IMR-90 (cell line): ENCODE data around the gene ACOXL. TPM values are rescaled to one million over a fixed set of nuclear protein-coding genes. Genes with fewer than 3 reads are reported as not detected.

Experiments
- ATAC-seq: fragments of 200-7000 bp; cut with Tn5 transposase; 2 replicates; pipeline ENCODE4 v1.9.1; 2020; ENCODE audit warnings: low read depth, mild to moderate bottlenecking, moderate library complexity
- BruUV-seq: library from RNA; stranded (reverse); fragments of 400-500 nt; replicated peaks from 2 replicates; lab custom pipeline; 2021; lab: Mats Ljungman, UMichigan
- CTCF ChIA-PET: fragments of 300-600 bp; formaldehyde crosslinking; extraction: SDS; loops from one replicate; lab custom pipeline; 2021; ENCODE audit warnings: antibody characterized with exemption; lab: Yijun Ruan, JAX
- POLR2A ChIA-PET: fragments of 300-600 bp; sonication (Branson Sonifier 250); formaldehyde crosslinking; loops from one replicate; lab custom pipeline; 2022; ENCODE audit warnings: antibody characterized with exemption; ENCODE audit not compliant: unreplicated experiment; lab: Charles Lee
- DNase-seq: peaks from one replicate; pipeline ENCODE4 v3.0.0; 2013
- H2AFZ ChIP-seq: replicated peaks from 2 replicates; pipeline ENCODE3; 2013; ENCODE audit warnings: low read length, mild to moderate bottlenecking; ENCODE audit not compliant: poor library complexity
- H2AK5ac ChIP-seq: 2 replicates; pipeline ENCODE4 v1.6.1; 2013; ENCODE audit warnings: low read depth, low read length, inconsistent platforms
- H2AK9ac ChIP-seq: replicated peaks from 2 replicates; pipeline ENCODE3; 2013; ENCODE audit warnings: mild to moderate bottlenecking, low read depth, low read length, moderate library complexity; ENCODE audit not compliant: poor library complexity
- H2BK120ac ChIP-seq: 2 replicates; pipeline ENCODE4 v1.6.1; 2013; ENCODE audit warnings: low read depth, low read length, inconsistent platforms
- H2BK15ac ChIP-seq: 3 replicates; pipeline ENCODE4 v1.6.1; 2013; ENCODE audit warnings: low read depth, low read length, inconsistent platforms
- H2BK20ac ChIP-seq: 2 replicates; pipeline ENCODE4 v1.6.1; 2013; ENCODE audit warnings: low read depth, mild to moderate bottlenecking, inconsistent platforms, low read length, moderate library complexity
- H2BK5ac ChIP-seq: 2 replicates; pipeline ENCODE4 v1.6.1; 2013; ENCODE audit warnings: mild to moderate bottlenecking, low read depth, low read length, inconsistent platforms; ENCODE audit not compliant: poor library complexity, severe bottlenecking
- H3K14ac ChIP-seq: replicated peaks from 2 replicates; pipeline ENCODE4 v1.6.1; 2013; ENCODE audit warnings: low read depth, low read length, inconsistent platforms
- H3K18ac ChIP-seq: 2 replicates; pipeline ENCODE4 v1.6.1; 2013; ENCODE audit warnings: low read depth, low read length, control low read depth
- H3K23ac ChIP-seq: 2 replicates; pipeline ENCODE4 v1.6.1; 2013; ENCODE audit warnings: low read depth, low read length, inconsistent platforms
- H3K27ac ChIP-seq: 2 replicates; pipeline ENCODE4 v1.5.1; 2013; ENCODE audit warnings: mild to moderate bottlenecking, control low read depth, low read length; ENCODE audit not compliant: insufficient read depth
- H3K27me3 ChIP-seq: 2 replicates; pipeline ENCODE4 v1.6.1; 2013; ENCODE audit warnings: low read length; ENCODE audit not compliant: control insufficient read depth, insufficient read depth
- H3K36me3 ChIP-seq: 2 replicates; pipeline ENCODE4 v1.6.1; 2013; ENCODE audit warnings: low read length, mixed read lengths; ENCODE audit not compliant: control insufficient read depth, insufficient read depth
- H3K4ac ChIP-seq: 2 replicates; pipeline ENCODE4 v1.6.1; 2013; ENCODE audit warnings: low read depth, low read length, inconsistent platforms
- H3K4me1 ChIP-seq: 2 replicates; pipeline ENCODE4 v1.6.1; 2013; ENCODE audit warnings: low read length, mixed read lengths; ENCODE audit not compliant: control insufficient read depth, insufficient read depth
- H3K4me2 ChIP-seq: 2 replicates; pipeline ENCODE4 v1.6.1; 2013; ENCODE audit warnings: low read depth, mild to moderate bottlenecking, control low read depth, low read length, moderate library complexity
- H3K4me3 ChIP-seq: 2 replicates; pipeline ENCODE4 v1.5.1; 2013; ENCODE audit warnings: low read depth, mild to moderate bottlenecking, control low read depth, low read length, moderate library complexity; ENCODE audit not compliant: insufficient read depth
- H3K56ac ChIP-seq: 2 replicates; pipeline ENCODE4 v1.6.1; 2013; ENCODE audit warnings: low read length, inconsistent platforms; ENCODE audit not compliant: insufficient read depth; ENCODE audit errors: extremely low read depth
- H3K79me1 ChIP-seq, 2 experiments: 2 replicates each; pipeline ENCODE4 v1.6.1; 2013; ENCODE audit warnings: low read length in 2 of 2, inconsistent platforms in 1 of 2, low read depth in 1 of 2
- H3K9ac ChIP-seq: 2 replicates; pipeline ENCODE4 v1.6.1; 2013; ENCODE audit warnings: low read depth, low read length, control low read depth
- H3K9me1 ChIP-seq: 2 replicates; pipeline ENCODE4 v1.6.1; 2013; ENCODE audit warnings: low read length, inconsistent platforms; ENCODE audit not compliant: insufficient read depth
- H3K9me3 ChIP-seq: 2 replicates; pipeline ENCODE4 v1.6.1; 2013; ENCODE audit warnings: low read length; ENCODE audit not compliant: control insufficient read depth, insufficient read depth
- H4K20me1 ChIP-seq: 2 replicates; pipeline ENCODE4 v1.6.1; 2013; ENCODE audit warnings: low read length, inconsistent platforms; ENCODE audit not compliant: insufficient read depth
- H4K5ac ChIP-seq: 2 replicates; pipeline ENCODE4 v1.6.1; 2013; ENCODE audit warnings: mild to moderate bottlenecking, low read depth, low read length, control low read depth
- H4K8ac ChIP-seq, 2 experiments: 2 replicates each; pipeline ENCODE4 v1.6.1; 2013; ENCODE audit warnings: low read depth in 2 of 2, low read length in 2 of 2, control low read depth in 1 of 2, inconsistent platforms in 1 of 2
- H4K91ac ChIP-seq: 2 replicates; pipeline ENCODE4 v1.6.1; 2013; ENCODE audit warnings: low read depth, low read length, inconsistent platforms; ENCODE audit not compliant: insufficient read depth
- CHD1 ChIP-seq: IDR thresholded peaks from 2 replicates; pipeline ENCODE4 v1.6.1; 2012; ENCODE audit warnings: low read depth, low read length, improper control_type of control experiment
- FOS ChIP-seq: fragments of 150-350 bp; IDR thresholded peaks from 2 replicates; pipeline ENCODE4 v1.6.1; 2016; ENCODE audit warnings: low read depth, low read length
- MAFK ChIP-seq: IDR thresholded peaks from 2 replicates; pipeline ENCODE4 v1.6.1; 2012; ENCODE audit warnings: low read depth, low read length, improper control_type of control experiment
- MXI1 ChIP-seq: IDR thresholded peaks from 2 replicates; pipeline ENCODE4 v1.6.1; 2012; ENCODE audit warnings: low read depth, mild to moderate bottlenecking, low read length, moderate library complexity, borderline replicate concordance
- NFE2L2 ChIP-seq: fragments of 150-350 bp; IDR thresholded peaks from 2 replicates; pipeline ENCODE4 v1.6.1; 2016; ENCODE audit warnings: low read depth, mild to moderate bottlenecking, low read length
- POLR2A ChIP-seq: IDR thresholded peaks from 2 replicates; pipeline ENCODE4 v1.6.1; 2012; ENCODE audit warnings: mild to moderate bottlenecking, low read depth, low read length
- RAD21 ChIP-seq: IDR thresholded peaks from 2 replicates; pipeline ENCODE4 v1.6.1; 2012; ENCODE audit warnings: low read length, improper control_type of control experiment
- RCOR1 ChIP-seq: IDR thresholded peaks from 2 replicates; pipeline ENCODE4 v1.6.1; 2012; ENCODE audit warnings: mild to moderate bottlenecking, low read length, improper control_type of control experiment; ENCODE audit not compliant: insufficient replicate concordance
- SMC3 ChIP-seq: fragments of 150-350 bp; IDR thresholded peaks from 2 replicates; pipeline ENCODE4 v1.6.1; 2016; ENCODE audit warnings: low read depth, mild to moderate bottlenecking, antibody characterized with exemption, low read length, moderate library complexity
- WGBS, 2 experiments: methylation state at CpG; one replicate each; pipeline versions ENCODE4 v1.1.5 to v1.1.7; 2013; ENCODE audit warnings: missing lambda C conversion rate in 2 of 2; ENCODE audit not compliant: insufficient read length in 1 of 2; ENCODE audit errors: extremely low coverage in 2 of 2; 5-methylcytosine and 5-hydroxymethylcytosine counted together
- dilution Hi-C: fragments of 300-500 bp; cut with HindIII; formaldehyde crosslinking; loops from one replicate; pipeline ENCODE4 v1.14.3; 2018; ENCODE audit warnings: low sequenced_read_pairs; ENCODE audit not compliant: unreplicated experiment
- in situ Hi-C: fragments of 300-500 bp; cut with MboI; formaldehyde crosslinking; loops from 3 replicates; pipeline ENCODE4 v1.14.3; 2019; ENCODE audit warnings: low sequenced_read_pairs, inconsistent platforms, mixed read lengths
- intact Hi-C: fragments of 100-400 bp; cut with micrococcal nuclease; formaldehyde crosslinking; loops from 2 replicates; pipeline ENCODE4 v1.10.0; 2022
- polyA plus RNA-seq, 3 experiments: library from polyadenylated mRNA; depleted of rRNA; stranded (reverse); fragments of >200 nt; gene quantifications; 2 replicates each; pipeline ENCODE4 v1.2.3, GENCODE V29; 2012; ENCODE audit warnings: low replicate concordance in 1 of 3
- total RNA-seq: library from RNA; depleted of rRNA; stranded (reverse); fragments of >200 nt; gene quantifications from 2 replicates; pipeline ENCODE4 v1.2.3, GENCODE V29; 2012
- TF ChIP-seq, protein P1 (sequence below): fragments of 150-350 bp; IDR thresholded peaks from 2 replicates; pipeline ENCODE4 v1.6.1; 2017; ENCODE audit warnings: mild to moderate bottlenecking, antibody characterized with exemption, low read length, low read depth
- TF ChIP-seq, protein P2 (sequence below): conservative IDR thresholded peaks from 2 replicates; pipeline ENCODE4 v1.5.1; 2012; ENCODE audit warnings: mild to moderate bottlenecking, low read depth, low read length, improper control_type of control experiment

The ACOXL gene
- total and polyA plus RNA-seq, 2 of the 4 experiments (the other 2 are of a cell fraction): not detected

DNA sequence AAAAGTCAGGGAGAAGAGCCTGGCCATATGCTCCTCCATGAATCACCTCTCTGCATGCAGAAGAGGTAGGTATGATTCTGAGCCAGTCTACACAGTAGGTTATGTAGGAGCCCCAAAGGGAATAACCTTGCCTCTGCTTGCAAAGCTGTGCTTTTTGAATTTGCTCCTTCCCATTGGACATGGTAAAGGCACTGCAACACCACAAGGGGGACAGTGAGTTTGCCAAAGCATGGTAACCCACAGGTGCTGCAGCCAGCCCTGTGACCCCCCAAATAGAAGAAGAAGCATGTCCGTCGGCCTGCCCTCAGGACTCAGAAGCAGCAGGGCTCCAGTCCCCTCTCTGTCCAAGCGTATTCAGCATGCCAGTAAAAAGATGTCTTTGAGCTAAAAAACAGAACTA lies 337.3 kb downstream of the ACOXL start:
- ChIA-PET CTCF (no interaction called here), POLR2A (no interaction called here)
- peaks cover 7% of the 10 kb centered on the region for H3K4me1 ChIP-seq
- H2BK15ac ChIP-seq: no peak overlapping the region
- H3K9ac ChIP-seq: no peak overlapping the region
- H3K9me3 ChIP-seq: peaks cover 3% of the 10 kb centered on the region; the same call in 1 of the 2 replicates
- H4K5ac ChIP-seq: no peak overlapping the region
- H4K91ac ChIP-seq: no peak overlapping the region
- H2AFZ ChIP-seq: peak overlapping the region; percentile 19
- no peaks in the 10 kb centered on the region for H3K79me1 ChIP-seq
- no peak overlapping the region for H3K27ac ChIP-seq
- H3K9me1 ChIP-seq: peaks cover 5% of the 10 kb centered on the region
- no peak overlapping the region for H3K23ac ChIP-seq
- H4K8ac ChIP-seq: no peak overlapping the region
- dilution Hi-C loops: no loop called here
- H2AK5ac ChIP-seq: no peak overlapping the region
- no peak overlapping the region for H3K56ac ChIP-seq
- TF ChIP-seq SMC3 (no peak), RAD21 (no peak), NFE2L2 (no peak), MAFK (no peak), RCOR1 (no peak), FOS (no peak), POLR2A (no peak), CHD1 (no peak), MXI1 (no peak)
- TF ChIP-seq, protein P1, sequence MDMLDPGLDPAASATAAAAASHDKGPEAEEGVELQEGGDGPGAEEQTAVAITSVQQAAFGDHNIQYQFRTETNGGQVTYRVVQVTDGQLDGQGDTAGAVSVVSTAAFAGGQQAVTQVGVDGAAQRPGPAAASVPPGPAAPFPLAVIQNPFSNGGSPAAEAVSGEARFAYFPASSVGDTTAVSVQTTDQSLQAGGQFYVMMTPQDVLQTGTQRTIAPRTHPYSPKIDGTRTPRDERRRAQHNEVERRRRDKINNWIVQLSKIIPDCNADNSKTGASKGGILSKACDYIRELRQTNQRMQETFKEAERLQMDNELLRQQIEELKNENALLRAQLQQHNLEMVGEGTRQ: no peak
- TF ChIP-seq, protein P2, sequence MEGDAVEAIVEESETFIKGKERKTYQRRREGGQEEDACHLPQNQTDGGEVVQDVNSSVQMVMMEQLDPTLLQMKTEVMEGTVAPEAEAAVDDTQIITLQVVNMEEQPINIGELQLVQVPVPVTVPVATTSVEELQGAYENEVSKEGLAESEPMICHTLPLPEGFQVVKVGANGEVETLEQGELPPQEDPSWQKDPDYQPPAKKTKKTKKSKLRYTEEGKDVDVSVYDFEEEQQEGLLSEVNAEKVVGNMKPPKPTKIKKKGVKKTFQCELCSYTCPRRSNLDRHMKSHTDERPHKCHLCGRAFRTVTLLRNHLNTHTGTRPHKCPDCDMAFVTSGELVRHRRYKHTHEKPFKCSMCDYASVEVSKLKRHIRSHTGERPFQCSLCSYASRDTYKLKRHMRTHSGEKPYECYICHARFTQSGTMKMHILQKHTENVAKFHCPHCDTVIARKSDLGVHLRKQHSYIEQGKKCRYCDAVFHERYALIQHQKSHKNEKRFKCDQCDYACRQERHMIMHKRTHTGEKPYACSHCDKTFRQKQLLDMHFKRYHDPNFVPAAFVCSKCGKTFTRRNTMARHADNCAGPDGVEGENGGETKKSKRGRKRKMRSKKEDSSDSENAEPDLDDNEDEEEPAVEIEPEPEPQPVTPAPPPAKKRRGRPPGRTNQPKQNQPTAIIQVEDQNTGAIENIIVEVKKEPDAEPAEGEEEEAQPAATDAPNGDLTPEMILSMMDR: no peak
- no peak overlapping the region for H2BK120ac ChIP-seq
- no peaks in the 10 kb centered on the region for H3K36me3 ChIP-seq
- no peak overlapping the region for H3K18ac ChIP-seq
- no peak overlapping the region for H2BK20ac ChIP-seq
- no peak overlapping the region for H3K14ac ChIP-seq
- no peak overlapping the region for H3K4me3 ChIP-seq
- H2BK5ac ChIP-seq: no peak overlapping the region
- no peak overlapping the region for H3K4me2 ChIP-seq
- H3K27me3 ChIP-seq: peaks cover 19% of the 10 kb centered on the region
- BruUV-seq: no TSS peak
- 80% methylated on average over 1 of the region's 3 CpGs; no CpG with 5 or more reads in 1 of the 2 experiments for WGBS, 2 experiments
- H3K4ac ChIP-seq: no peak overlapping the region
- H4K20me1 ChIP-seq: peaks cover 11% of the 10 kb centered on the region; the same call in 1 of the 2 replicates
- no peak overlapping the region for H2AK9ac ChIP-seq
- no peak for DNase-seq
- no peak for ATAC-seq
- intact Hi-C loops: no loop called here
- in situ Hi-C loops: no loop called here
